DOHH2 (cell line): Measurements from ENCODE around the gene PTPRCAP.

ENCODE experiments used
- H3F3A ChIP-seq: fragments of 200-600 bp; sonication (generic), shearing (Covaris generic); 2 replicates; pipeline ENCODE4 v1.6.0; 2016; ENCODE audit warnings: antibody characterized with exemption, mild to moderate bottlenecking; ENCODE audit not compliant: control insufficient read depth, insufficient read depth
- H3K27ac ChIP-seq: fragments of 200-600 bp; sonication (generic); 2 replicates; pipeline ENCODE4 v1.5.1; 2014; ENCODE audit warnings: low read depth, mild to moderate bottlenecking, low read length, moderate library complexity
- H3K27me3 ChIP-seq: fragments of 200-600 bp; sonication (generic); 2 replicates; pipeline ENCODE4 v1.6.1; 2014; ENCODE audit warnings: mild to moderate bottlenecking, low read length, mixed read lengths; ENCODE audit not compliant: control insufficient read depth
- H3K36me3 ChIP-seq: fragments of 200-600 bp; sonication (generic); 2 replicates; pipeline ENCODE4 v1.6.1; 2014; ENCODE audit warnings: mild to moderate bottlenecking, low read length, moderate library complexity, mixed read lengths; ENCODE audit not compliant: control insufficient read depth
- H3K4me1 ChIP-seq: fragments of 200-600 bp; sonication (generic); 2 replicates; pipeline ENCODE4 v1.6.1; 2014; ENCODE audit warnings: mild to moderate bottlenecking, low read length, mixed read lengths; ENCODE audit not compliant: control insufficient read depth
- H3K4me2 ChIP-seq: fragments of 200-600 bp; sonication (generic); 2 replicates; pipeline ENCODE4 v1.6.0; 2014; ENCODE audit warnings: mild to moderate bottlenecking, low read length, moderate library complexity
- H3K4me3 ChIP-seq: fragments of 200-600 bp; sonication (generic); 2 replicates; pipeline ENCODE4 v1.5.1; 2014; ENCODE audit warnings: mild to moderate bottlenecking, low read length, mixed read lengths
- H3K79me2 ChIP-seq: fragments of 200-600 bp; sonication (generic); 2 replicates; pipeline ENCODE4 v1.6.1; 2014; ENCODE audit warnings: mild to moderate bottlenecking, low read length, mixed read lengths; ENCODE audit not compliant: control insufficient read depth
- H3K9me2 ChIP-seq: fragments of 200-600 bp; sonication (generic); replicated peaks from 2 replicates; pipeline ENCODE4 v1.6.1; 2014; ENCODE audit warnings: mild to moderate bottlenecking, low read length, mixed read lengths; ENCODE audit not compliant: control insufficient read depth
- H3K9me3 ChIP-seq: fragments of 200-600 bp; sonication (generic); 2 replicates; pipeline ENCODE4 v1.6.1; 2014; ENCODE audit warnings: antibody characterized with exemption, low read length, mixed read lengths; ENCODE audit not compliant: control insufficient read depth, insufficient read depth
- H4K20me1 ChIP-seq: fragments of 200-600 bp; sonication (generic); 2 replicates; pipeline ENCODE4 v1.6.0; 2014; ENCODE audit warnings: low read depth, mild to moderate bottlenecking, antibody characterized with exemption, low read length, moderate library complexity; ENCODE audit not compliant: control insufficient read depth, insufficient read depth
- EZH2phosphoT487 ChIP-seq: fragments of 200-600 bp; sonication (generic); IDR thresholded peaks from 2 replicates; pipeline ENCODE4 v1.6.1; 2017; ENCODE audit warnings: borderline replicate concordance, mild to moderate bottlenecking, antibody characterized with exemption, low read length, moderate library complexity, mixed read lengths
- TF ChIP-seq, protein P1 (sequence below): fragments of 200-600 bp; sonication (generic); IDR thresholded peaks from one replicate; pipeline ENCODE4 v1.5.1; 2014; ENCODE audit warnings: antibody characterized with exemption, mild to moderate bottlenecking, low read depth, low read length; ENCODE audit not compliant: poor library complexity, severe bottlenecking

The PTPRCAP gene

DNA sequence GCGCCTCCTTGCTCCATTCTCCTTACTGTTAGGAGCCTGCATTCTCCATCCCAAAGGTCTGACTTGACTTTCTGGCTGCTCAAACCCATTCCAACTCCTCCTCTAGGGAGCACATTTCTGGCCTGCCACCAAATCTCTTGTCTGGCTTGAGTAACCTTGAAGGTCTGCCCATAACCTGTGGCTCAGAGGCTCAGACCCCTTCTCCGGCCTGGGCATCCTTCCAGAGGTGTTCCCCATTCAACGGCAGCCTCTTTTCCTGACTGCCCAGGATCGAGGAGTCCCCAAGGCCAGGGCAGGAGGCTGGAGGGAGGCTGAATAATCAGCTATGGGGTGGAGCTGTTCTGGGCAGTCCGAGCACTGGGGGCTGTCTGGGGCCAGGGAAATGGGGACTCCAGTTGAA is 43.5 kb downstream of the PTPRCAP start:
- Histone ChIP-seq H3K4me1 (peaks cover 47% of the 10 kb centered on the region), H3K4me3 (no peak overlapping the region), H3K27ac (no peak overlapping the region), H4K20me1 (no peaks in the 10 kb centered on the region; the same call in 1 of the 2 replicates), H3K27me3 (no peaks in the 10 kb centered on the region), H3F3A (peaks cover 8% of the 10 kb centered on the region; the same call in 1 of the 2 replicates), H3K9me3 (no peaks in the 10 kb centered on the region), H3K4me2 (no peak overlapping the region; the same call in 1 of the 2 replicates), H3K36me3 (peaks cover 62% of the 10 kb centered on the region), H3K9me2 (no peaks in the 10 kb centered on the region), H3K79me2 (peaks cover 72% of the 10 kb centered on the region)
- no peak for TF ChIP-seq EZH2phosphoT487
- TF ChIP-seq, protein P1, sequence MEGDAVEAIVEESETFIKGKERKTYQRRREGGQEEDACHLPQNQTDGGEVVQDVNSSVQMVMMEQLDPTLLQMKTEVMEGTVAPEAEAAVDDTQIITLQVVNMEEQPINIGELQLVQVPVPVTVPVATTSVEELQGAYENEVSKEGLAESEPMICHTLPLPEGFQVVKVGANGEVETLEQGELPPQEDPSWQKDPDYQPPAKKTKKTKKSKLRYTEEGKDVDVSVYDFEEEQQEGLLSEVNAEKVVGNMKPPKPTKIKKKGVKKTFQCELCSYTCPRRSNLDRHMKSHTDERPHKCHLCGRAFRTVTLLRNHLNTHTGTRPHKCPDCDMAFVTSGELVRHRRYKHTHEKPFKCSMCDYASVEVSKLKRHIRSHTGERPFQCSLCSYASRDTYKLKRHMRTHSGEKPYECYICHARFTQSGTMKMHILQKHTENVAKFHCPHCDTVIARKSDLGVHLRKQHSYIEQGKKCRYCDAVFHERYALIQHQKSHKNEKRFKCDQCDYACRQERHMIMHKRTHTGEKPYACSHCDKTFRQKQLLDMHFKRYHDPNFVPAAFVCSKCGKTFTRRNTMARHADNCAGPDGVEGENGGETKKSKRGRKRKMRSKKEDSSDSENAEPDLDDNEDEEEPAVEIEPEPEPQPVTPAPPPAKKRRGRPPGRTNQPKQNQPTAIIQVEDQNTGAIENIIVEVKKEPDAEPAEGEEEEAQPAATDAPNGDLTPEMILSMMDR = no peak

DNA sequence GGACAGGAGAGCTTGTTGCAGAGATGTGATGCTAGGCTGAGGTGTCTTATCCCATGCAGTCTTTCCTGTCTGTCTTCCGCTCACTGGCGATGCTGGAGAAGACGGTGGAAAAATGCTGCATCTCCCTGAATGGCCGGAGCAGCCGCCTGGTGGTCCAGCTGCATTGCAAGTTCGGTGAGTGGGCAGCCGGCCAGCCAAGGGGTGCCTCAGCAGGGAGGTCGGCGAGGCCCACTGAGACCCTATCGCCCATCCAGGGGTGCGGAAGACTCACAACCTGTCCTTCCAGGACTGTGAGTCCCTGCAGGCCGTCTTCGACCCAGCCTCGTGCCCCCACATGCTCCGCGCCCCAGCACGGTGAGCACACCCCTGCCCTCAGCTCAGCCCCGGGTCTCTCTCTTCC is 44.0 kb downstream of the PTPRCAP start:
- no peak for TF ChIP-seq EZH2phosphoT487
- TF ChIP-seq, protein P1 = no peak
- H3K4me3 ChIP-seq = no peak overlapping the region
- peaks cover 56% of the 10 kb centered on the region for H3K36me3 ChIP-seq
- no peaks in the 10 kb centered on the region; the same call in 1 of the 2 replicates for H4K20me1 ChIP-seq
- peaks cover 8% of the 10 kb centered on the region; the same call in 1 of the 2 replicates for H3F3A ChIP-seq
- H3K4me1 ChIP-seq = peaks cover 47% of the 10 kb centered on the region
- H3K9me2 ChIP-seq = no peaks in the 10 kb centered on the region
- peaks cover 66% of the 10 kb centered on the region for H3K79me2 ChIP-seq
- no peaks in the 10 kb centered on the region for H3K27me3 ChIP-seq
- no peak overlapping the region for H3K27ac ChIP-seq
- peak overlapping the region; percentile 31; the same call in 1 of the 2 replicates for H3K4me2 ChIP-seq
- H3K9me3 ChIP-seq = no peaks in the 10 kb centered on the region

GRCh38 chr11:67392183-67392715 is 45.2 kb downstream of the PTPRCAP start:
- H3K79me2 ChIP-seq = peaks cover 54% of the 10 kb centered on the region
- peaks cover 44% of the 10 kb centered on the region for H3K36me3 ChIP-seq
- no peaks in the 10 kb centered on the region for H3K9me2 ChIP-seq
- H3K4me2 ChIP-seq = peak overlapping the region; percentile 90
- no peaks in the 10 kb centered on the region for H4K20me1 ChIP-seq
- no peaks in the 10 kb centered on the region for H3K9me3 ChIP-seq
- no peaks in the 10 kb centered on the region for H3K27me3 ChIP-seq
- H3K4me1 ChIP-seq = peaks cover 39% of the 10 kb centered on the region
- 0 out of 2 replicates have a peak, but pooled peaks cover 4% of the 10 kb centered on the region for H3F3A ChIP-seq
- TF ChIP-seq, protein P1 = no peak
- no peak for TF ChIP-seq EZH2phosphoT487
- peak overlapping the region; percentile 75 for H3K4me3 ChIP-seq
- H3K27ac ChIP-seq = peak overlapping the region; percentile 32
